Epithelial cell of proximal tubule (primary cell): ENCODE results near the gene HOXB5. TPM values are rescaled to one million over a fixed set of nuclear protein-coding genes. Genes with fewer than 3 reads are reported as not detected.
A peak's percentile ranks its signal among the peaks of the same experiment; 100 is the strongest.

Experiments
- DNase-seq: peaks from one replicate; pipeline ENCODE4 v3.0.0-alpha.2; 2011; ENCODE audit warnings: low read depth
- H3K4me3 ChIP-seq: 2 replicates; pipeline ENCODE4 v1.5.1; 2011; ENCODE audit warnings: low read depth, mild to moderate bottlenecking, low read length
- total RNA-seq: library from RNA; depleted of rRNA; stranded (reverse); fragments of >200 nt; gene quantifications from 2 replicates; pipeline ENCODE4 v1.2.3, GENCODE V29; 2015
- TF ChIP-seq, protein P1 (sequence below): conservative IDR thresholded peaks from 2 replicates; pipeline ENCODE4 v1.5.1; 2012; ENCODE audit warnings: low read depth, mild to moderate bottlenecking, low read length

The HOXB5 gene
- total RNA-seq, 1 donor from 2014 or later = 5.5 TPM

- TF ChIP-seq, protein P1, sequence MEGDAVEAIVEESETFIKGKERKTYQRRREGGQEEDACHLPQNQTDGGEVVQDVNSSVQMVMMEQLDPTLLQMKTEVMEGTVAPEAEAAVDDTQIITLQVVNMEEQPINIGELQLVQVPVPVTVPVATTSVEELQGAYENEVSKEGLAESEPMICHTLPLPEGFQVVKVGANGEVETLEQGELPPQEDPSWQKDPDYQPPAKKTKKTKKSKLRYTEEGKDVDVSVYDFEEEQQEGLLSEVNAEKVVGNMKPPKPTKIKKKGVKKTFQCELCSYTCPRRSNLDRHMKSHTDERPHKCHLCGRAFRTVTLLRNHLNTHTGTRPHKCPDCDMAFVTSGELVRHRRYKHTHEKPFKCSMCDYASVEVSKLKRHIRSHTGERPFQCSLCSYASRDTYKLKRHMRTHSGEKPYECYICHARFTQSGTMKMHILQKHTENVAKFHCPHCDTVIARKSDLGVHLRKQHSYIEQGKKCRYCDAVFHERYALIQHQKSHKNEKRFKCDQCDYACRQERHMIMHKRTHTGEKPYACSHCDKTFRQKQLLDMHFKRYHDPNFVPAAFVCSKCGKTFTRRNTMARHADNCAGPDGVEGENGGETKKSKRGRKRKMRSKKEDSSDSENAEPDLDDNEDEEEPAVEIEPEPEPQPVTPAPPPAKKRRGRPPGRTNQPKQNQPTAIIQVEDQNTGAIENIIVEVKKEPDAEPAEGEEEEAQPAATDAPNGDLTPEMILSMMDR = no peak
- peak within 1 kb of the TSS; percentile 89 for H3K4me3 ChIP-seq
- no peak for DNase-seq
Observed at GRCh38 chr17:48545022-48545375, 48.6 kb downstream of the HOXB5 start, which contains the start of gene HOXB2. Gene HOXB2 (minus strand): TSS chr17:48545109. CDS start chr17:48544911, 198 bp downstream.

- no peak for DNase-seq
- H3K4me3 ChIP-seq = peak overlapping the region; percentile 89
- TF ChIP-seq, protein P1 = no peak
Observed at GRCh38 chr17:48544349-48545021, 49.1 kb downstream of the HOXB5 start.

DNA sequence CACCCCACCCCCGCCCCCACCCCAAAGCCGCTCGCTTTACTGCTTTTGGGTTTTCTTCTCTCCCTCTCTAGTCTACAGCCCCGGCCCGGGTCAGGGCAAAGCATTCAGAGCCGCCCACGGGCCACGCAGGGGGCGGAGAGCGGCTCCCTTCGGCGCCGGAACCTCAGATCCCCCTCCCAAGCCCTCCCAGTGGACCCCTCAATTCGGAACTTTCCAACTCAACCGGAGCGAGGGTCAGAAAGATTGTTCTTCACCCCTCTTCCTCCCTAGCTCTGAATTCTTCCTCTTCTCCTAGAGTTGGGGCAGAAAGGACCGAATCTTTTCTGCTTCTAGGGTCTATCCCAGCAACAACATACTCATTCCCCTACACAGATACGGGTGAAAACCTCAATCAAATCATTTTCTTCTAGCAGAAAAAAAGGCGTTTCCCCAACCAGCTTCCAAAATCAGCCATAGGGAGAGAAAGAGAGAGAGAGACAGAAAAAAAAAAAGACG is 49.7 kb downstream of the HOXB5 start:
- H3K4me3 ChIP-seq = peak overlapping the region; percentile 89
- TF ChIP-seq, protein P1 = no peak
- no peak for DNase-seq

GRCh38 chr17:48543107-48543853 is 50.3 kb downstream of the HOXB5 start:
- DNase-seq = no peak
- TF ChIP-seq, protein P1 = no peak

GRCh38 chr17:48542698-48543106 is 50.9 kb downstream of the HOXB5 start:
- TF ChIP-seq, protein P1 = no peak
- DNase-seq = no peak
- peak overlapping the region; percentile 89 for H3K4me3 ChIP-seq

More at GRCh38 chr17:48543107-48543853, 50.3 kb downstream of the HOXB5 start:
- H3K4me3 ChIP-seq = peak overlapping the region; percentile 89

DNA sequence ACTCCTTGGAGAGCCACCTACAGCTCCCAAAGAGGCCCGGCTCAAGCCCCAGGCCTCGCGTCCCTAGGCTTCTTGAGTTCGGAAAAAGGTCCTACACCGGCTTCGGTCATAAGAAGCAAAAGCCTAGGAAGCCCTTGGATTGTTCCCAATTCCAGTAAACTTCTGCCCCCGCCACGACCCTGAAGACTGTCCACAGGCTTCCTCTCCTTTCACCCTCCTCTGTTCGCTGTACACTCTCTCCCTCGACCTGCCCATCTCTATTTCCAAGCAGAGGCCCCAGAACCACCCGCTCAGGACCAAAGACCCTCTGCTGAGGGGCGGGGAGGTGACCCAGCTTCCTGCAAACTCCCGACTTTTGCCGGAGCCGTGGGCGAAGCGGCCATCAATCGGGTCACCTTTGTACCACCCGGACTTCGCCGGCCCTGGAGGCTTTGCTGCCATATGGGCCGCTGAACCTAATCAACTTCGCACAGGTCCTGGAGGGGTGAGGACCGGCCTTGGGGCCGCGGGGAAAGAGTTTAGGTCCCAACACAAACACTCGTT is 51.4 kb downstream of the HOXB5 start:
- TF ChIP-seq, protein P1 = no peak
- no peak for DNase-seq
- H3K4me3 ChIP-seq = peak overlapping the region; percentile 89
